SK-N-SH (cell line): ENCODE results near the gene PITPNM3.

Experiments
- CHD2 ChIP-seq: fragments of 150-350 bp; IDR thresholded peaks from 2 replicates; pipeline ENCODE4 v1.6.1; 2018; ENCODE audit warnings: low read length; ENCODE audit not compliant: partially characterized antibody
- CTCF ChIP-seq: fragments of 200-600 bp; sonication (generic); IDR thresholded peaks from 2 replicates; pipeline ENCODE4 v1.6.1; 2017; ENCODE audit warnings: antibody characterized with exemption, mild to moderate bottlenecking, moderate library complexity
- EZH2phosphoT487 ChIP-seq: fragments of 200-600 bp; sonication (generic); IDR thresholded peaks from 2 replicates; pipeline ENCODE4 v1.6.1; 2017; ENCODE audit warnings: low read depth, mixed run types, mild to moderate bottlenecking, antibody characterized with exemption, moderate library complexity, borderline replicate concordance
- MXI1 ChIP-seq: IDR thresholded peaks from 2 replicates; pipeline ENCODE4 v1.6.1; 2012; ENCODE audit warnings: mild to moderate bottlenecking, low read depth, low read length, improper control_type of control experiment
- USF2 ChIP-seq: fragments of 150-350 bp; IDR thresholded peaks from 2 replicates; pipeline ENCODE4 v1.6.1; 2017; ENCODE audit warnings: antibody characterized with exemption, low read length, low read depth, borderline replicate concordance

GRCh38 chr17:6548578-6549330 lies 7.6 kb downstream of the PITPNM3 start:
- TF ChIP-seq EZH2phosphoT487 (no peak), CTCF (no peak), USF2 (no peak), MXI1 (no peak), CHD2 (no peak)
